ENCODE results near the gene FHAD1. TPM values are rescaled to one million over a fixed set of nuclear protein-coding genes. Genes with fewer than 3 reads are reported as not detected.
"Not testable (repeated sequence)": the region's sequence is repeated elsewhere in the genome, so short reads cannot be mapped to it uniquely, and the experiment has no call there.

Gene FHAD1
- total RNA-seq, 1 donor from 2014 or later, result 7.0 TPM

DNA sequence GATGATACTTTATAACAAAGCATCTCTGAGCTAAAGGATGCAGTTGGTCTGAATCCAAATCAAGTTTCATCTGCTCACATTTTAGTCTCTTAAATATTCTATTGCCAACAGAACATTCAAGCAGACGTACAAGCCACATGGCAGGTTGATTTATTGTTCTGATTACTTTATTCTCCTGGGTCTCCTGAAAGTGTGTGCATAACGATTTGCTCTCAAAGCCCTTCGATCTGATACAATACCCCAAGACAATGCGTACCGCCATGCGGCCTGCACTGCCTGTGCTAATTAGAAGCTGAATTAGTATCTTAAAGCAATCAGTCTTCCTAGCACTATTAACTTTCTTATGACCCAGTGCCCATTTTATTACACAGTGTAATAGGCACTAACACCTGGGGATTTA lies 56.9 kb downstream of the FHAD1 start:
- no peak for DNase-seq (ENCODE audit: low spot score)

DNA sequence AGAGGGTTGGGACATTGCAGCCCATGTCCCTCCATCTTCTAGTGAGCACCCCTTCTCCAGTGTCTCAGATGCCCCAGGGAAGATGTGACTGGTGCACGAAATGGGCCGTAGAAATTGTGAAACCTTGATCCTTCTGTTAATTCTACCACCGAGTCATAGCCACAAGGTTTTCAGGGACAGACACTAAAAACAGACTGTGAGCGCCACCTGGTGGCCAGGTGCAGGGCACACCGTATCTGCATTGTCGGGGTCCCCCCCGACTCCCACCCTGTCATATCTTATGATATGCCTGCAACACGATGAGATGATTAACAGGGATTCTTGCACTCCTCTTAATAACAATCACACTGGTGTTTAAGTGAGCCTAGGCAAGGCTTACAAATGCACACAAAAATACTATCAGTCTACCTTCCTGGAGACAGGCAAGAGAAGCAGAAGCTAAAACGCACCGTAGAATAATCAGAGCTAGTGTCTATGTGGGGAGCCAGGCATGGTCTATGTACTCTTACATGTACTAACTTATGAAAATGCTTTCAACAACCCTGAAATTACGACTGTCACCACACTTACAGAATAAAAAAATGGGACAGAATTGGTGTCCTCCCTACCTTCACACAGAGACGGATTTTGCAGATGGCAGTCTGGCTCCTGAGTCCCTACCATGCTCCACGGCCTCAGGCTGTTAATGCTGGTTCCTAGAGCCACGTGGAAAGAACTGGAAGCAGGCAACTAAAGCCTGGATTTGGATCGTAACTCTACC lies 57.9 kb downstream of the FHAD1 start:
- DNase-seq (ENCODE audit: low spot score), result peak; percentile 29

DNA sequence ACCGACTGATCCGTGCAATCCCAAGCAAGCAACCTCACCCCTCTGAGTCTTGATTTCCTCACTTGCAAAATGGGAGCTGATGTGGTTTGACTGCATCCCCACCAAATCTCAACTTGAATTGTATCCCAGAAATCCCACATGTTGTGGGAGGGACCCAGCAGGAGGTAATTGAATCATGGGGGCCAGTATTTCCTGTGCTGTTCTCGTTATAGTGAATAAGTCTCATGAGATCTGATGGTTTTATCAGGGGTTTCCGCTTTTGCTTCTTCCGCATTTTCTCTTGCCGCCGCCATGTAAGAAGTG lies 58.4 kb downstream of the FHAD1 start:
- DNase-seq (ENCODE audit: low spot score), result peak; percentile 67

DNA sequence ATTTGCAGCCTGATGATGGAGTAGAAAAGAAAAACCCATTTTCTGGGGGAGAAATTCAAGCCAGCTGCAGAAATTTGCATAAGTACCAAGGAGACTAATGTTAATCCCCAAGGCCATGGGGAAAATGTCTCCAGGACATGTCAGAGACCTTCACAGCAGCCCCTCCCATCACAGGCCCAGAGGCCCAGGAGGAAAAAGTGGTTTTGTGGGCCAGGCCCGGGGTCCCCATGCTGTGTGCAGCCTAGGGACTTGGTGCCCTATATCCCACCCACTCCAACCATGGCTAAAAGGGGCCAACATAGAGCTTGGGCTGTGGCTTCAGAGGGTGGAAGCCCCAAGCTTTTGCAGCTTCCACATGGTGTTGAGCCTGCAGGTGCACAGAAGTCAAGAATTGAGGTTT lies 59.3 kb downstream of the FHAD1 start:
- DNase-seq (ENCODE audit: low spot score), result not testable (repeated sequence)

DNA sequence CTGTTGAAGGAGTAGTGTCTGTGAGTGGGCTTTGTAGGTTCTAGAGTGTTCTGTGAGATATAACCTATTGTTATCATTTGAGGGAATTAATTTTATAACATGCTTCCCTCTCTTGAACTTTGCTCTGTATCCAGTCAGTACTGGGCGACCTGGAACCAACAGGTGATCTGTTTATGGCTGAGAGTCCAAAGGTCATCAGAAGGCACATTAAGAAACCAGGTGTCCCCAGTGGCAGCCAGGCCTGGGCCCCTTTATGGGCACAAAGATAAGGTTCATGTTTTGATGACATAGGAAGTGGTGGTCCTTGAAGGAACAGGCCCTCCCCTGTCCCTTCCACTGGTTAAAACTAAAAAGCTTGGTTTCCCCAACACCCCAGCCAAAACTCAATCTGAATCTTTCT lies 61.1 kb downstream of the FHAD1 start:
- DNase-seq (ENCODE audit: low spot score), result no peak

DNA sequence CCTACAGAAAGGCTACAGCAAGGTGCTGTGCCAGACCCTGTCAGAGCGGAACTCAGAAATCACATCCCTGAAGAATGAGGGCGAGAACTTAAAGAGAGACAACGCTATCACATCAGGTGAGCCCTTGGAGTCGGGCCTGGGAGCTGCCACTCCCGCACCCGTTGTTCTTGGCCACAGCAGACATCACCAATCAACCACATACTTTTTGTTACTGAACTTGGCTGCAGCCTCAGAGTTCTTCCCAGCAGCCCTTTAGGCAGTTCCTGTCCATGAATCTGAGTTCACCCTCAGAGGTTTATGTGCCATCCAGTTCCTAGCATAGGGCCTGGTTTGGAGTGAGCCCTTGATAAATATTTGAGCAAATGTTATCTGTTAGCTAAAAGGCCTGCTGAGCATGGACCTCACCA lies 61.6 kb downstream of the FHAD1 start:
- DNase-seq (ENCODE audit: low spot score), result no peak

DNA sequence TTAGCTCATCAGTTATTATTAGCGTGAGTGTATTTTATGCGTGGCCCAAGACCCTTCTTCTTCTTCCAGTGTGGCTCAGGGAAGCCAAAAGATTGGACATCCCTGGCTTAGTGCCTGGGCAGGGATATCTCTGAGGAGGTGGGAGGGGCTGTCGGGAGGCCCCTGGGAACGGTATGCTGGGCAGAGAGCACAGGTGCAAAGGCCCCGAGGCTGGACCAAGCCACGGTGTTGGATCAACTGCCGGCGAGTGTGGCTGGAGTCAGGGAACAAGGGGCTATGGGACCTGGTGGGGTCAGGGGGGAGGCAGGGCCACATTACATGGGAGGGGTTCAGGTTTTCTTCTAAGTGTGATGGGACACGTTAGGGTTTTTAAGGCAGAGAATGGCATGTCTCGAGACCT lies 62.7 kb downstream of the FHAD1 start:
- no peak for DNase-seq (ENCODE audit: low spot score)

DNA sequence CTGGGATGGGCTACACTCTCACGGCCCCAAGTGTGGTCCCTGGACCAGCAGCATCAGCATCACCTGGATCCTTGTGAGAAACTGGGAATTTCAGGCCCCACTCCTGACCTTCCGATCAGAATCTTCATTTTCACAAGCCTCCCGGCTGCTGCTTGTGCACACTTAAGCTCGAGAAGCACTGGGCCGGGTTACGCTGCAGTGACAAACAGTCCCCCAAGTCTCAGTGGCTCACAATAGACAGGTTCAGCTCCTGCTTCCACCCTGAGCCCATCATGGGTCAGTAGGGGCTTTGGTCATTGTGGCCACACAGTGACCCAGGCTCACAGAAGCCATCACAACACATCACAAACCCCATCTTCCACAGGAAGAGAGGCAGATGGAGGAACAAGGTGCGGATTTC lies 63.5 kb downstream of the FHAD1 start:
- DNase-seq (ENCODE audit: low spot score), result no peak

DNA sequence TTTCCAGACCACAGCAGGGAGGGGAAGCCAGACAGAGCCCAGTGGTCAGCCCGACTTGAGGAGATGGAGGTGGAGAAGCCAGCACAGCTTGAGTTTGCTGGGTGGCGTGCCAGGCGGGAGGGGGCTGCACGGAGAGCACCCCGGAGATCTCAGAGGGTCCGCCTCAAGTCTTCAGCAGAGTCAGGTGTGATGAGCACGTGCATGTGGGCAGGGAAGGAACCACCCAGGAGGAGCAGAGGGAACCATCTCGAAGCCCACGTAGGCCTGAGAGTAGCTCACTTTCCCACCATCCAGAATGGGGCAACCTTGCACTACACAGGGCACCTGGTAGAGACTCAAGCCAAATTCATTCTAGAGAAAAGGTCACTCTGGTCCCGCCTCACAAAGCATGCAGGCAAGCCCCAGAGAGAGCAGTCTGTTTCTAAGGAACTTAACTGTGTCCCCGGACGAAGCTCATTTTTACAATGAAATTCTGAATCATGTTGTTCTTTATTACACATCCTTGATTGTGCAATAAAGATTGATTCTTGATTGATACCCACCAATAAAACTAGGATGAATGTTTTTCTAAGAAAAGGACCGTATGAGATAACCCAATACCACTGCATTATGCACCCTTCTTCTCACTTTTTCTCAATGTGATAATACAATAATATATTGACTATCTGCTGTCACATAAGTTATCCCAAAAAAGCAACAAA lies 64.2 kb downstream of the FHAD1 start:
- DNase-seq (ENCODE audit: low spot score), result no peak

DNA sequence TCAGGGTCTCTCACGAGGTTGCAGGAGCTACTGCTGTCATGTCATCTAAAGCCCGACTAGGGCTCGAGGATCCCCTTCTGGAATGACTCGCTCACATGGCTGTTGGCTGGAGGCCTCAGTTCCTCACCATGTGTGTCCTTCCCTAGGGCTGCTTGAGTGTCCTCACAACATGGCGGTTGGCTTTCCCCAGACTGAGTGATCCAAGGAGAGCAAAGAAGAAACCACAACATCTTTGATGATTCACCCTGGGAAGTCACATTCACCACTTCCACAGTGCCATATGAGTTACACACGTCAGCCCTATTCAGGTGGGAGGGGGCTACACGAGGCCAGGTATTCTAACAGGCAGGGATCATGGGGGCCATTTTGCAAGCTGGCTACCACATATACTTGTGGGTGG lies 64.9 kb downstream of the FHAD1 start:
- DNase-seq (ENCODE audit: low spot score), result no peak

DNA sequence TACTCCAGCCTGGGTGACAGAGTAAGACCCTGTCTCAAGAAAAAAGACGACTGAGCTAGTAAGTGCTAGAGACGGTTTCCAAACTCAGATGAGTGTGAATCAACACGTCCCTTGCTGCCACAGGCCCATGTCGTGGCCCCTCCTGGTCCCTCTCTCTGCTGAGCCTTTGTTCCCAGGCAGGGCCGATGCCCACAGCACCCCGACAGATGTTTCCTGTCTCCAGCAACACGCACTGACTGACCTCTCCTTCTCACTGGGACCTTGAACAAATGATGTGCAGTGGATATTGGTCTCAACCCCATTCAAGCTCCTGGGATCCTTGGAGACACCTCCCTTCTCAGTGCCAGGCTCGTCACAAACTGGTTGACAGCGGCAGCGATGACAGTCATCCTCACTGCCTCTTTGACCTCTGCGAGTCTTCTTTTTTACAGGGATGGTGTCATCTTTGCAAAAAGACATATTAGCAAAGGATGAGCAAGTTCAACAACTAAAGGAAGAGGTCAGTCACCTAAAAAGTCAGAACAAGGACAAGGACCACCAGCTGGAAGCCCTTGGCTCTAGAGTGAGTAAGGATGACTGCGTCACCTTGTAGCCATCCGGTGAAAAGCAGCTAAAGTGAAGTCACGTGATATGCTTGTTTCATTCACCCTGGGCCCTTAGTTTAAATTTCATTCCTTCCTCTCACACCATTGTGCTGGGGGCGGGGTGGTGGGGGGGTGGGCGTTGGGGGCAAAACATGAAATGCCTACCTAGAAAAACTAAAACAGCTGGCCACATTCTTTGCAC lies 65.8 kb downstream of the FHAD1 start:
- no peak for DNase-seq (ENCODE audit: low spot score)

DNA sequence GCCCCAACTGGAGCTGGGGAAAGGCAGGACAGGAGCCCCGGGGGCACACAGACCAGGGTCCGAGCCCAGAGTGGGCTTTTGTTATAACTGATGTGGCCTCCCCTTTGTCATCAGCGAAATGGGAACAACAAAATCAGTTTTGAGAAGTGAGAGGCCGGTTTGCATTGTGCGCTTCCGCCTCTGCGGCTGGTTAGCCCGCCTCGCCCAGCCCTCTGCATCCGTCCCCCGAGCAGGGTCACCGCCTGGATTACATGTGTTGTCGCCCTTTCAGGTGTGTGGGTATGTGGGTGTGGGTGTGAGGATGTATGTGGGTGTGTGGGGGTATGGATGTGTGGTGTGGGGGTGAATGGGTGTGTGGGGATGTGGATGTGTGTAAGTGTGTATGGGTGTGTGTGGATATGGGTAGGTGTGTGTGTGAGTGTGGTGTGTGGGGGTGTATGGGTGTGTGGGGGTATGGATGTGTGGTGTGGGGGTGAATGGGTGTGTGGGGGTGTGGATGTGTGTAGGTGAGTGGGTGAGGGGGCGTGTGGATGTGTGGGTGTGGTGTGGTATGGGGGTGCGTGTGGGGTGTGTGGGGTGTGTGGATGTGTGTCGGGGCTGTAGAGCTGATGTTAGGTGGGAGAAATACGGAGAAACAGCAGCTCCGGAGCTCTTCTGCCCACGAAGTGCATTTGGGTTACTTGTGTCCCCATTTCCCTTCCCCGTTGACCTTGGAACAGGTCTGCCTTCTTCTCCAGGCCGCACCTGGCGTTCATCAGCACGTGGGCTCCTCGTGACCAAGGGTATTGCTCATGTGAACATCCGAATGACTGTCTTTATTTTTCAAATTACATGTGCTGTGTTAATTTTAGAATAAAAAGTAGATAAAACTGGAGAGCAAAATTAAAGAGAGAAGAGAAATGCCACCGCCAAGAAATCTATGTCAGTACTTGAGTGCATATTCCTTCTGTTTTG lies 67.6 kb downstream of the FHAD1 start:
- DNase-seq (ENCODE audit: low spot score), result no peak

DNA sequence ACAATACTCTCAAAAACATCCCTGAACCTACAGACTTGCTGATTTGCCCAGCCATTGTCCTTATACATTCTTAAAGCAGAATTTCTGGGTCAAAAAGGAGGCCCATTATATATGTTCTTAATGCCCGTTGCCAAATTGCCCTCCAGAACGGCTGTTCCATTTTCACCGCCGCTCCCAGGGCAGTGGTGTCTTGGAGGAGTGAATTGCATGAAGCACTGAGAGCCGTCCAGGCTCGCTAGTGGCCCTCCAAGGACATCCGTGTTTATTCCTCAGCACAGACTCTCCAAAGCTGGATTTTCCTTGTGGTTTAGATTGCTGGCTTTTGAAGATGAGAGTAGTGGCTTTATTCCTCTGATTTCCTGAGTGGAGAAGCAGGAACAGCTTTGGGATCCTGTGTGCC lies 68.8 kb downstream of the FHAD1 start:
- DNase-seq (ENCODE audit: low spot score), result no peak

DNA sequence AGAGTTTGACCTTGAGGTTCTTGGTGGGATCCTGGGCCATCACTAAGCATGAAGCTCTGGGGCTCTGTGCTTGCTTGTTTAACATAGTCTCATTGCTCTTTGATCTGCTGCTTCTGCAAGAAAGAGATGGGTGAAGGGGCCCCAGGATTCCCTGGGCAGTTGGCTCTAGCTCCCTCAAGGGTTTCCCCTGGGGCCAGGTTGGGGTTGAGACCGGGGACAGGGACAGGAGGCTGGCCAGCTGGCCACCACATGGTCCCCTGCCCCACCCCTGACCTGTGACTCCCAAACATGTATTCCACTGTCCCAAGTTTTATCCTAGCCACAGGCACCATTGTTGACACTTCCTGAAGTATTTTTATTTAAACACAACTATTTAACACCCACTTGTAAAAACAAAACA lies 69.5 kb downstream of the FHAD1 start:
- DNase-seq (ENCODE audit: low spot score), result no peak

DNA sequence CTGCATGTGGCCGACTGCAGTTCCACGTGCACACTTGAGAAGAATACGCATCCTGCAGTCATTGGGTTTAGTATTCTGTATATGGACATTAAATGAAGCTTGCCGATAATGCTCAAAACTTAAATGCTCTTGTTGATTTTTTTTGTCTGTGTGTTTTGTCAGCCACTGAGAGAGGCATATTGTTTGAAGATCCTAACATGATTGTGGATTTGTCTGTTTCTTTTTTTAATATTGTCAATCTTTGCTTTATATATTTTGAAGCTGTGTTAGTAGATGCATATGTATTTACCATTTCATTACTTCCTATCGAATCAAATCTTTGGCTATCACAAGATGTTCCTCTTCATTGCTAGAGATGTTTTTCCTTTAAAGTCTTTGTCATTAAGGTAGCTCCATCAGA lies 73.2 kb downstream of the FHAD1 start:
- DNase-seq (ENCODE audit: low spot score), result no peak

DNA sequence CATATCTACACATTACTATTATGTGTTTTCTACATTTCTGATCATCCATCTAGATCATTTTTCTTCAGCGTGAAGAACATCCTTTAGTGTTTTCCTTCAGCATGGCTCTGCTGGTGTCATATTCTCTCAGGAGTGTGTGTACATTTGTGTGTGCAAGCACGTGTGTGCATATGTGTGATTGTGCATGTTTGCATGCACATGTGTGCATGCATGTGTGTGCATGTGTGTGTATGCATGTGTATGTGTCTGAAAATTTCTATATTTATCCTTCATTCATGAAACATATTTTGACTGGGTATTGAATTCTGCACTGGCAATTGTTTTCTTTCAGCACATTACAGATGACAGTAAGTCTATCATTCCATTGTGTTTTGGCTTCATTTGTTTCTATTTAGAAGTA lies 74.6 kb downstream of the FHAD1 start:
- DNase-seq (ENCODE audit: low spot score), result no peak

DNA sequence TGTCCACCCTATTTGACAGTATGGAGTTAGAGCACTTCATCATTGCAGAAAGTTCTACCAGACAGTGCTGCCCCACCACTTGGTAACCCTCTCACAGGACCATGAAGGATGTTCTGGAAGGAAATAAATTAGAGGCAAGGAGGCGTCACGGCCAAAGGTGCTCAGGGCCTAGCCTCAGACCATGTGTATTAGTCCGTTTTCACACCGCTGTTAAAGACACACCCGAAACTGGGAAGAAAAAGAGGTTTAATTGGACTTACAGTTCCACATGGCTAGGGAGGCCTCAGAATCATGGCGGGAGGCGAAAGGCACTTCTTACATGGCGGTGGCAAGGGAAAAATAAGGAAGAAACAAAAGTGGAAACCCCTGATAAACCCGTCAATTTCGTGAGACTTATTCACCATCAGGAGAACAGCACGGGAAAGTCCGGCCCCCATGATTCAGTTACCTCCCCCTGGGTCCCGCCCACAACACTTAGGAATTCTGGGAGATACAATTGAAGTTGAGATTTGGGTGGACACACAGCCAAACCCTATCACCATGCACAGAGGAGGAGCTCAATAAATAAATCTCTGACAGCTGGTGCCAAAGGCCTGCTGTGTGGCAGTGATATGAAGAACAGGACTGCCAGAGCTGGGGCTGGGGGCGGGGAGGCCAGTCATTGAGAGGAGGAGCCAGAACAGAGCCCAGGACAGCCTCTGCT lies 75.8 kb downstream of the FHAD1 start:
- DNase-seq (ENCODE audit: low spot score), result no peak

DNA sequence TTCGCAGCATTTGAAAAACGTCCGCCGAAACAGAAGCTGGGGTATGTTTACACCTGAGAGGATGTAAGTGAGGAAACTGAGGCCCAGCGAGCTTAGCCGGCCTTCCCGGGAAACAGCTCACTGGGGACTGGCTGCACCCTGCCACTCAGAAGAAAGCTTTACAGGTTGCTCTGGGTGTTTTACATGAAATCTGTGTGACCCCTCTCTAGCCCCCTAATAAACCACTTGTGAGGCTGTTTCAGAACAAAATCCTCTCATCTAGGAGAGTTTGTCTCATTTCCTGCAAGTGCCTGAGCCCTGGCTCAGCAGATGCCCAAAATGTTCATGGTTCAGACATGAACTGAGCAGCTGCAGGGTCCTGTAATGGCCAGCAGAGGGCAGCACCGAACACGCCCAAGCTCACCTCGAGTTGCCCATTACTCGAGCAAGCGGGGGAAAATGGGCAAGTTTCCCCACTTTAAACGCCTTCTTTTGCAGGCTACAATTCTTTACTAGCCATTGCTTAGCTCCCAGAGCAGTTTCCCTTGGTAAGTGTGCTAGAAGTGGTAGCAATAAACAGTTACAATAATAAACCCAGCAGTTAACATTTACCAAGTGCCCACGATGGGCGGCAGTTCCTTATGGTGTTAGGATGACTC lies 76.4 kb downstream of the FHAD1 start:
- peak; percentile 82 for DNase-seq (ENCODE audit: low spot score)

DNA sequence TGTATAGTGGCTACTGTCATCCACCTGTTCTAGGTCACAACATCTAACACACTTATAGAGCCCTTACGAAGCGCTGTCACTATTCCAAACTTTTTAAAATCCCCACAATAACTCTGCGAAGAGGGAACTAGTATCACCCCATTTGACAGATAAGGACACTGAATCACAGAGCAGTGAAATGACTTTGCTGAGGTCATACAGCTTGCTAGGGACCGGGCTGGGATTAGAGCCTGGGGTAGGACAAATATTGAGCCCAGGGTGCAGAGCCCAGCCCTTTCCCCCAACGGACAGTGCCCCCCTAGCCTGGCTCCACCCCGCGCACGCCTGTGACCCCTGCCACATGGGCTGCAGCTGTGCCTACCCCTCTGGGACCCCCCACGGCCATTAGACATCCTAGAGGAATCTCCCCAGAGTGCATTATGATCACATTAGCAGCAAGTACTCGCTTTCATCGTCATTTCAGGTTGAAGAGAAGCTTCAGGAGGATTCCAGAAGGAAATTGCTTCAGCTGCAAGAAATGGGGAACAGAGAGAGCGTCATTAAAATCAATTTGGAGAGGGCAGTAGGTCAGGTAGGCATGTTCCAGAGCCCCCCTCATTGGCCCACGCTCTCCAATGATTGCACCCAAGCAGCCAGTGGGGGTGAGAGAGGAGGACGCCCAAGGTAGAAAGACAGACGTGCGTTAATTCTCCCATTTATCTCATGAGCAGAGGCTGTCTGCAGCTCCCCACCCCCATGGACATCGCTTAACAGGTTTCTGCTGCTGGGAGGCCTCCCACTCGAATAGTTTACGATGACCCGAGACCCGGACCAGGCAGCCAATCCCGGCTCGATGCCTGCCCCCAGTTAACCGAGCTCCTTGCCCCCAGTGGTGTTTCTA lies 77.2 kb downstream of the FHAD1 start:
- DNase-seq (ENCODE audit: low spot score), result no peak

Measured in umbilical cord (tissue), 2 donors.